C4-2B (cell line): ENCODE results near the gene ANKRD52.

ENCODE experiments used
- H3K27ac ChIP-seq: fragments of 450-650 bp; 2 replicates; pipeline ENCODE4 v1.5.1; 2017
- ZFX ChIP-seq: fragments of 450-650 bp; IDR thresholded peaks from 2 replicates; pipeline ENCODE4 v1.6.1; 2017
- TF ChIP-seq, protein P1 (sequence below): fragments of 450-650 bp; conservative IDR thresholded peaks from 2 replicates; pipeline ENCODE4 v1.5.1; 2017; ENCODE audit warnings: mild to moderate bottlenecking

The ANKRD52 gene

DNA sequence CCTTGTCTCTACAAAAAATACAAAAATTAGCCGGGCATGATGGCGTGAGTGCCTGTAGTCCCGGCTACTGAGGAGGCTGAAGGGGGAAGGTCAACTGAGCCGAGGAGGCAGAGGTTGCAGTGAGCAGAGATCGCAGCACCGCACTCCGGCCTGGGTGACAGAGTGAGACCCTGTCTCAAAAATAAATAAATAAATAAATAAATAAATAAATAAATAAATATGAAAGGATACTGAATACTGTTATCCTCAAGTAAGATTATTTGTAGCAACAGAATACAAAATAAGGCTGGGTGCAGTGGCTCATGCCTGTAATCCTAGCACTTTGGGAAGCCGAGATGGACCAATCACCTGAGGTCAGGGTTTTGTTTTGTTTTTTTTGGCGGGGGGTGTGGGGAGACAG lies 38.3 kb downstream of the ANKRD52 start:
- TF ChIP-seq, protein P1, sequence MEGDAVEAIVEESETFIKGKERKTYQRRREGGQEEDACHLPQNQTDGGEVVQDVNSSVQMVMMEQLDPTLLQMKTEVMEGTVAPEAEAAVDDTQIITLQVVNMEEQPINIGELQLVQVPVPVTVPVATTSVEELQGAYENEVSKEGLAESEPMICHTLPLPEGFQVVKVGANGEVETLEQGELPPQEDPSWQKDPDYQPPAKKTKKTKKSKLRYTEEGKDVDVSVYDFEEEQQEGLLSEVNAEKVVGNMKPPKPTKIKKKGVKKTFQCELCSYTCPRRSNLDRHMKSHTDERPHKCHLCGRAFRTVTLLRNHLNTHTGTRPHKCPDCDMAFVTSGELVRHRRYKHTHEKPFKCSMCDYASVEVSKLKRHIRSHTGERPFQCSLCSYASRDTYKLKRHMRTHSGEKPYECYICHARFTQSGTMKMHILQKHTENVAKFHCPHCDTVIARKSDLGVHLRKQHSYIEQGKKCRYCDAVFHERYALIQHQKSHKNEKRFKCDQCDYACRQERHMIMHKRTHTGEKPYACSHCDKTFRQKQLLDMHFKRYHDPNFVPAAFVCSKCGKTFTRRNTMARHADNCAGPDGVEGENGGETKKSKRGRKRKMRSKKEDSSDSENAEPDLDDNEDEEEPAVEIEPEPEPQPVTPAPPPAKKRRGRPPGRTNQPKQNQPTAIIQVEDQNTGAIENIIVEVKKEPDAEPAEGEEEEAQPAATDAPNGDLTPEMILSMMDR, result no peak
- no peak for TF ChIP-seq ZFX
- peak overlapping the region; percentile 93 for H3K27ac ChIP-seq

DNA sequence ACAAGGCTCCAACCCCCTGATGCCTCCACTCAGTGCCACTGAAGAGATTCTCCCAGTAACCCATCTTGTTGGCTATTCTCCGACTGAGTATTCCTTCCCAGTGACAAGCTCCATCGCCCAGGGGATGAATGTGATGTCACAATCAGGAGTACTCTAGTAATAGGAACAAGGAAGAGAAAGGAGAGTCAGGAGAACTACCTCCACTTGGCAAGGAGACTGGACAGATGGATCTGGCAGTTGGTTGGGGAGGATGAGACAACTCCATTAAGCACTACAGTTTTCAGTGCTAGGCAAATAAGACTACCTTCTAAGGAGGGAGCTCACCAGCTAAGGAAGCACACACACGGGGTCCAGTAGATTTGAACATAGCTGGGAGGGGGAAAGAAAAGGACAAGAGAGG lies 41.7 kb downstream of the ANKRD52 start:
- TF ChIP-seq, protein P1, result no peak
- TF ChIP-seq ZFX, result no peak
- H3K27ac ChIP-seq, result peak overlapping the region; percentile 58

DNA sequence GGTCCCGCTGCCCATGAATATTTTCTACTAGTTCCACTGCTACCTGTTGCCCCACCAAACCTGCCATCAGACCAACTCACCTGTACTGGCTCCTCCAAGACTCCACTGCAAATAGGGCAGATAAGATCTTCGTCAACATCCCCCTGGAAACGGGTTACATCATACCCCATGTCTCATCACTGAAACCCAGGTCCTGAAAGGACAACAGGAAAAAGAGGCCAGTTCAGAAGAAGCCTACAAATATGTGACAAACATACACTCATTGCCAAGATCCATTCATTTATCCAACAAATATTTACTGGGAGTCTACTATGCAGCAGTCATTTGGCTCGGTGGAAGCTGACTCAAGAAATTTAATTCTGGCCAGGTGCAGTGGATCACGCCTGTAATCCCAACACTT lies 44.3 kb downstream of the ANKRD52 start:
- H3K27ac ChIP-seq, result no peak overlapping the region

DNA sequence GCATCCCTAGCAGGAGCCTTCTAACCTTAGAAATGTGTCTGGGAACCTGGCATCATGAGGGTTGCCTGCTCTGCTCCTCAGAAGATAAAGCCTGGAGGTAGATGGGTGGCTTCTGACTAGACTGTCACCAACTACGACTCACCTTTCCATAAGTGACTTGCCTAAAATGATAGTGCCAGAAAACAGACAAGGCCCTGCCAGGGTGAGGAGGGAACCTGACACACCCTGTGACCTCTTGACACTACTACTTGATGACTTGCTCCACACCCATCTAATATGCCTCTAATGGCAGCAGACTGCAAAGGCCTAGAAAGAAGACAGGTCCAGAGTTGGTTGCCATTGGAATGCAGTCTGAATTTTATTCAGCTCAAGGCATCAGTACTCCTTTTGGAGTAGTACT lies 45.8 kb downstream of the ANKRD52 start:
- no peak overlapping the region for H3K27ac ChIP-seq
- no peak for TF ChIP-seq ZFX
- TF ChIP-seq, protein P1, result no peak

More for the DNA sequence above, 44.3 kb downstream of the ANKRD52 start:
- TF ChIP-seq, protein P1, result no peak
- TF ChIP-seq ZFX, result no peak

DNA sequence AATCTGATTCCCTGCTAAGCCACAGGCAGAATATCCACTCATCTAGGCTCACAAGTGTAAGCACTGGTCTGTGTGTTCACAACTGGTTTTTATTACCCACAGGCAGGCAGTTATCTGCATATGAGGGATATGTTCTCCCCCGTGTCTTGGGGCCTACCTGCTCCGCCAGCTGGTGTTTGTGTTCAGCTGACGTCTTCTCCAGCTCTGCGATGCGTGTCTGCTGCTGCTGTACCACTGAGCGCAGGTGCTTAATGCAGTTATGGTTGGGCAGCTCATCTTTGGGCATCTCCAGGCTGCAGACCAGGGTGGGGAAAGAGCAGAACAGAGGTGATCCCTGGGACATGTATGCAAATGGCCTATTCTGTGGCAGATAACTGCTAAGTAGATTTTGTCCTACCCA lies 50.2 kb downstream of the ANKRD52 start:
- no peak overlapping the region for H3K27ac ChIP-seq
- TF ChIP-seq ZFX, result no peak
- TF ChIP-seq, protein P1, result no peak

DNA sequence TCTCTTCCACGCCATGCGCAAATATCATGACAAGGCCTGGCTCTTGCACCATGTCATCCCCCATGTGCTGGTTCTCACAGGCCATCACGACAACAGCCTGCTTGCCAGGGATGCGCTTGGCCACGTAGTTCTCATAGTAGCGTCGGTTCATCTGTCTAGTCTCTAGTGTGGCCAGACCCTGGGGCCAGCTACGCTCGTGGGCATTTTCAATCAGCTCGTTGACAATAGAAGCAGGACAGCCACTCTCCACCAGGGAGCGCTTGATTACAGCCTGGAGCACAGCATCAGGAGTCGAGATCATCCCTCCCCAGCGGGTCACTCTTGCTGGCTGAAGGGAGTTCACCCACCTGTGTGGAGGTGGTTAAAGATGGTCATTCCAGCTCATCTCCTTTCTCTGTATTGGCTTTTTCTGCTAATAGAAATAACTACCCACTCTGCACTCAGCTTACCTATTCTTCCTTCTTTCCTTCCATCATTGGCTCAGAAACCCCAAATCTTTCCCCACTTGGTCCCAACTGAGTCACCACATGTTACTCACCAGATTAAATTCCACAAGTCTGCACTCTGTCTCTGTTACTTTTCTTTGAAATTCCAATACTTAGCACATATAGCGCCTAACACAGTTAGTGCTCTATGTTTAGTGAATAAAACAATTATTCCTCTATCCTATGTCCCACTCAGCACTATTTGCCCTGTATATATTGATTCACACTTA lies 51.6 kb downstream of the ANKRD52 start:
- no peak for TF ChIP-seq ZFX
- TF ChIP-seq, protein P1, result peak; percentile 64
- no peak overlapping the region for H3K27ac ChIP-seq

DNA sequence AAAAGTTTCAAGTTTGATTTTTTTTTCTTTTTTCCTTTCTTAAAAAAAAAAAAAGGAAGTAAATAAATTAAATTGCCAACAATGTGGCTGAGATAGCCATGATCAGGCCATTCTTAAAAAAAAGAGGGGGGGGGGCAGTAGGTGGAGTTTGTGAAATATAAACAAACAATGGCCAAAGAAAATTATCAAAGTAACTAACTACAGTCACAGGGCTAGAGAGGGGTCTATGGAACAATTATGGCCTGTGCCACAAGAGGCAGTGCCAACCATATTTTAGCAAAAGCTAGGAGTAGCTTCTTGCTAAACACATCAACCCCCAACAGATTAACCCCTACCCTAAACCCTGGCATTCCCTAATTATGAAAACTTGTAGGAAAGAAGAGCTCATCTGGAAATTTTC lies 52.7 kb downstream of the ANKRD52 start:
- TF ChIP-seq ZFX, result no peak
- TF ChIP-seq, protein P1, result no peak
- no peak overlapping the region for H3K27ac ChIP-seq
